NCI-H128 (cell line): ENCODE results near the gene PGBD5.

Source experiments
- DNase-seq: peaks from one replicate; lab custom pipeline; 2025; ENCODE audit not compliant: unreplicated experiment; lab: John Stamatoyannopoulos, UW

PGBD5 gene

GRCh38 chr1:230266456-230266855 lies 159.7 kb downstream of the PGBD5 start:
- DNase-seq: no peak

GRCh38 chr1:230265200-230266115 lies 160.7 kb downstream of the PGBD5 start:
- no peak for DNase-seq
